Measurements from ENCODE around the gene AP3S2.

- TF ChIP-seq POLR2A (IDR thresholded peaks at IDR 0.05), result no peak
- no peak for TF ChIP-seq CTCF (IDR thresholded peaks at IDR 0.05)
These were observed 88.3 kb downstream of the AP3S2 start for GRCh38 chr15:89805241-89806209.
